ENCODE measurements around the gene NME1.
"Not testable (repeated sequence)": the region's sequence is repeated elsewhere in the genome, so short reads cannot be mapped to it uniquely, and the experiment has no call there.

The NME1 gene

DNA sequence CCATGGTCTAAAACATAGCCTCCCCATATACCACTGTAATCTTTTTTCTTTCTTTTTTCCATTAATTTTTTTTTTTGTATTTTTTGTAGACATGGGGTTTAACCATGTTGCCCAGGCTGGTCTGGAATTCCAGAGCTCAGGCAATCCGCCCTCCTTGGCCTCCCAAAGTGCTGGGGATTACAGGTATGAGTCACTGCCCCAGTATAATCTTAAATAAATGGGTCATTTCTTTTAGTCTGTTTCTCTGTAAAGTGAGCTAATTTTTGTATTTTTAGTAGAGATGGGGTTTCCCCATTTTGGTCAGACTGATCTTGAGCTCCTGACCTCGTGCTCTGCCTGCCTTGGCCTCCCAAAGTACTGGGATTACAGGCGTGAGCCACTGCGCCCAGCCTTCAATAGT, 5.7 kb upstream of the NME1 start:
- no peak for DNase-seq

DNA sequence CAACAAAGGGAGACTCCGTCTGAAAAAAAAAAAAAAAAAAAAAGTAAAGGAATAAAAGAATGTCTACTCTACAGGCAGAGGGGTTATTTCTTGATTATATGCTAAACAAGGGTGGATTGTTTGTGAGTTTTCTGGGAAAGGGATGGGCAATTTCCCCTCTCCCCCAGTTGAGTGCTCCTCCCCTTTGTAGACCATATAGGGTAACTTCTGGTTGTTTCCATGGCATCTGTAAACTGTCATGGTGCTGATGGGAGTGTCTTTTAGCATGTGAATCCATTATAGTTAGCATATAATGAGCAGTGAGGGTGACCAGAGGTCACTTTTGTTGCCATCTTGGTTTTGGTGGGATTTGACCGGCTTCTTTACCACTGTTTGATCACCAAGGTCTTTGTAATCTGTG, 4.2 kb upstream of the NME1 start:
- DNase-seq = no peak

DNA sequence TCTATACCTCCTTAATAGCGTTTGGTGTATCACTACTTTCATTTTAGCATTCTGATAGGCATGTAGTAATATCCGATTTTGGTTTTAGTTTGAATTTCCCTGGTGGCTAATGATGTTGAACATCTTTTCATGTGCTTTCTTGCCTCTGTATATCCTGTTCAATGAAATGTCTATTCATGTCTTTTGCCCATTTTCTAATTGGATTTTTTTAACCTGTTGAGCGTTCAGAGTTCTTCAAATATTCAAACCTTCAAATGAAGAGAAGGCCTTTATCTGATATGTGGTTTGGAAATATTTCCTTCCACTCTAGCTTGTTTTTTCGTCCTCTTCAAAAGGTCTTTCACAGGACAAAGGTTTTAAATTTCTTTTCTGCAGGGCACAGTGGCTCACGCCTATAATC, 2.4 kb upstream of the NME1 start:
- DNase-seq = no peak

DNA sequence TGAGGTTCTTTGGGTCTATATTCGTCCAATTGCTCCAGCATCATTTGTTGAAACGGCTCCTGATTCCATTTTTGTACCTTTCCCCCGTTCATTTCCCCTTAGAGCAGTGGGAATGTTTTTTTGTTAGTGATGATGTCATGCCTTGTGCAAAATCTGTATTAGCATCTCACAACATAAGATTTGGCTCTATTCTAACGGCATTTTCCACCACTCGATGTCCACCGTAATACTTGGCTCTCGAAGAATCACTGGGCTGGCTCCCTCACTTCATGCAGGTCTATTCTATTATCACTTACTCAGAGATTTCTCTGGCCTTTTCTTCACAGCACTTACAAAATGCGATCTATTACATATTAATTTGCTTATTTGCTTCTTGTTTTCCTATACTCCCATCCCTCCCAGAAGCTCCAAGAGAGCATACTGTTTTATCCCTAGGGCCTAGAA, 571 bp upstream of the NME1 start:
- no peak for DNase-seq

DNA sequence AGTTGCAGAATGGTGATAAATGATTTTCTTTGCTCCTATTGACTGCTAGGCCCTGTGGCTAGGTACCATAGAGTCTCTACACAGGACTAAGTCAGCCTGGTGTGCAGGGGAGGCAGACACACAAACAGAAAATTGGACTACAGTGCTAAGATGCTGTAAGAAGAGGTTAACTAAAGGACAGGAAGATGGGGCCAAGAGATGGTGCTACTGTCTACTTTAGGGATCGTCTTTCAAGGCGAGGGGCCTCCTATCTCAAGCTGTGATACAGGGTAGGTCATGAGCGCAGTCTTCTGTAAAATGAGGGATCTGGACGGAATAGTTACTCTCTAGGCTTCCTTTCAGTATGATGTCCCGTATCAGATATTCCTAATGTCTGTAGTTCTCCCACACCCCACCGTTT, 817 bp downstream of the NME1 start:
- DNase-seq = peak; percentile 27

DNA sequence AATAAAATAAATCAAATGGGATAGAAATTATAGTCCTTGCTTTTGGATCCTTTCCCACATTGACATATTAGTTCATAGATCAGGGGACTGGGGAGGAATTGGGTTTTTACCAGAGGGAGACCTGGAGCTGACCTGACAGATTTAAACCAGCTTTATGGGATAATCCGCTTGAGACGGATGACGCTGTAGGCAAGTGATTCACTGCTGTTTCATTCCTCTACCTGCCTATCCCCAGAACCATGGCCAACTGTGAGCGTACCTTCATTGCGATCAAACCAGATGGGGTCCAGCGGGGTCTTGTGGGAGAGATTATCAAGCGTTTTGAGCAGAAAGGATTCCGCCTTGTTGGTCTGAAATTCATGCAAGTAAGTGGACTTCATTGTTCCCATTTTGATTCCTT, 2.1 kb downstream of the NME1 start:
- no peak for DNase-seq

DNA sequence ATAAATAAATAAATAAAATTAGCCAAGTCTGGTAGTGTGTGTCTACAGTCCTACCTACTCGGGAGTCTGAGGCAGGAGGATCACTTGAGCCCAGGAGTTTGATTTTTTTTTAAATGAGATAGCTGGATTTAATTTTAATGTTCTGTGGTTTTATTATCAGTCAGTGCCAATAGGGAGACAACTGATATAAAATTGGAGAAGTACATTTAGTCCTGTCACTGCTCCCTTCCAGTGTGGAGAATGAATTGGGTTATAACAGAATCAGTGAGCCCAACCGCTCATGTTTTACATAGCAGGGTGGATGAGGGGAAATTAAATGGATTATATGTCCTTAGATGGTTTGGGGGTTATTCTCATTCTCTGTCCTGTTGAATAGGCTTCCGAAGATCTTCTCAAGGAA, 6.2 kb downstream of the NME1 start:
- DNase-seq = no peak

DNA sequence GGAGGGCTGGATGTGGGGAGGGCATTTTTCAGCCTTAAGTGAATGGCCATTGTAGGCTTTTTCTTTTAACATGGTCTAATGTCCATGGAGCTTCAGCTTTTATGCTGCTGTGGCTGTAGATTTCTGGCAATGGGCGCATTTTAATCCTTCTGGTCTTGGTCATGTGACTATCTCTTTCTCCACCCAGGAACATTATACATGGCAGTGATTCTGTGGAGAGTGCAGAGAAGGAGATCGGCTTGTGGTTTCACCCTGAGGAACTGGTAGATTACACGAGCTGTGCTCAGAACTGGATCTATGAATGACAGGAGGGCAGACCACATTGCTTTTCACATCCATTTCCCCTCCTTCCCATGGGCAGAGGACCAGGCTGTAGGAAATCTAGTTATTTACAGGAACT, 8.2 kb downstream of the NME1 start:
- DNase-seq = no peak

DNA sequence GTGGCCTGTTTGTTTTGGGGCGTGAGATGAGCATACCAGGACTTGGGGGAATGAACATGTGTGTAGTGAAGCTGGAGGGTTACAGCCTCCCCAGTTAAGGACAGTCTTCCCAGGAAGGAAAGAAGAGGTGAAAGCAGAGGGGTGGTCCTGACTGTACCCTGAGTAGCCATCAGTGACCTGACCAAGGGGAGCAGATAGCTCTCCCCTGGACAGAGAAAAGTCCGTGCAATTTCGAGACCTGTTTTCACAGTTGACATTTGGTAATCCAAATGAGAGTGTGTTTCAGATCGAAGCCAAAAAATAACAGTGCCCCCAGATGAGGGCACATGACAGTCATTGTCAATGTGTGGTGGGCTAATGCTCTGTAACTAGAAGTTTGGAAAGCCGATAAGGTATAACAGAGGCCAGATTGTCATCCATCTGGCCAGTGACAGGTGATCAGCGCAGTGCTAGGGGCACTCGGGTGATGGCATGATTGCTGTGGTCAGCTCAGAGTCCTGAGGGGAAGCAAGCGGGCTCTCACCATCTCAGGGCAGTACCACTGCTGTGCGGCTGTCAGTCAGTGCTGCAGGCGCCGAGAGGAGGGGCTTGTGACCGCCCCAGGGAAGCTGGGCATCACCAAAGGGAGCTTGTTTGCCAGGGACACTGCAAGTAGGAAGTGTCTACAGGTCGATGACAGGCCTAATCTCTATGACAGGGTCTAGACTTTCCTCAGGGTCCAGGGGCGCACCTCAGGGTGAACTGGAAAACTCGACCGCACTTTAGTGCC, 11.7 kb downstream of the NME1 start:
- DNase-seq = no peak

DNA sequence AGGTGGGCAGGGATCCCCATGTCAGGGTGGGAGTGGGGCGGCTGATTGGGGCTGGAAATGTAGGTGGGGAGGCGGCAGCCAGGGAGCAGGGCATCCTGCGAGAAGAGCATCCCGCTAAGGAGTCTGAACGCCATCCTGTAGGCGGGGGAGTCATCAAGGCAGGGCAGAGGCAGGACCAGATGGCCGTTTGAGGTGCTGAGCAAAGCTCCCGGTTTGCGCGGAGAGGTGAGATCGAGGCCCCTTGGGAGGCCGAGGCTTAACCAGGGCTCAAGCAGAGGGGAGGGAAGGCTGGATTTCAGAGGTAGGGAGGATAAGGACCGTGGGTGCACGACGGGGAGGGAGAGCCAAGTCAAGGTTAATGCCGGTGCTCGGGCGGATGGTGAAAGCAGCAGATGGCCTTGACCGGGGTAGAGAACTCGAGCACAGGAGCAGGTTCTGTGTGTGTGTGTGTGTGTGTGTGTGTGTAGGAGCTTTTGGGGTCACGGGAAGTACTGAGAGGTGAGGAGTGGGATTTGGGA, 12.4 kb downstream of the NME1 start:
- peak; percentile 28 for DNase-seq

DNA sequence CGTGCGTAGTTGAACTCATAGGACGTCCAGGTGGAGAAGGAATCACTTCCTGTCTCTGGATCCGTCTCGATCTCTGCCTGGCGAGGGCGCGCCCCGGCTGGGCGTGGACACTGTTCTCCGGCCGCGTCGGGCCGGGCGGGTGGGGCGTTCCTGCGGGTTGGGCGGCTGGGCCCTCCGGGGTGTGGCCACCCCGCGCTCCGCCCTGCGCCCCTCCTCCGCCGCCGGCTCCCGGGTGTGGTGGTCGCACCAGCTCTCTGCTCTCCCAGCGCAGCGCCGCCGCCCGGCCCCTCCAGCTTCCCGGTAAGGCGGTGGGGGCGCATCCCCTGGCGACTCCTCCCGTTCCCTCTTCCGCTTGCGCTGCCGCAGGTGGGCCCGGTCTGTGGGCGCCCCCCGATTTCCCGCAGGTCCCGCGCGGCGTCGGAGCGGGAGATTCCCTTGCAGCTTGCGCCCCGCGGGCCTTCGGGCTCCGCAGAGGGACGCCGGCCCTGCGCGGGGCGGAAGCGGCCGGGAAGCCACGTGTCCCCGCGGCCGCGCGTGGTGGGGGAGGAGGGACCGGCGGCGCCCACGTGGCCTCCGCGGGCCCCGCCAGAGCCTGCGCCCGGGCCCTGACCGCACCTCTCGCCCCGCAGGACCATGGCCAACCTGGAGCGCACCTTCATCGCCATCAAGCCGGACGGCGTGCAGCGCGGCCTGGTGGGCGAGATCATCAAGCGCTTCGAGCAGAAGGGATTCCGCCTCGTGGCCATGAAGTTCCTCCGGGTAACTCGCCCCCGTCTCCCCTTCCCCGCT, 13.0 kb downstream of the NME1 start, which contains the start of gene NME2:
Gene NME2 (plus strand): TSS at position 214 of the 789 bp plus-strand sequence. CDS start 420 bp downstream, at position 634.
- peak; percentile 73 for DNase-seq

DNA sequence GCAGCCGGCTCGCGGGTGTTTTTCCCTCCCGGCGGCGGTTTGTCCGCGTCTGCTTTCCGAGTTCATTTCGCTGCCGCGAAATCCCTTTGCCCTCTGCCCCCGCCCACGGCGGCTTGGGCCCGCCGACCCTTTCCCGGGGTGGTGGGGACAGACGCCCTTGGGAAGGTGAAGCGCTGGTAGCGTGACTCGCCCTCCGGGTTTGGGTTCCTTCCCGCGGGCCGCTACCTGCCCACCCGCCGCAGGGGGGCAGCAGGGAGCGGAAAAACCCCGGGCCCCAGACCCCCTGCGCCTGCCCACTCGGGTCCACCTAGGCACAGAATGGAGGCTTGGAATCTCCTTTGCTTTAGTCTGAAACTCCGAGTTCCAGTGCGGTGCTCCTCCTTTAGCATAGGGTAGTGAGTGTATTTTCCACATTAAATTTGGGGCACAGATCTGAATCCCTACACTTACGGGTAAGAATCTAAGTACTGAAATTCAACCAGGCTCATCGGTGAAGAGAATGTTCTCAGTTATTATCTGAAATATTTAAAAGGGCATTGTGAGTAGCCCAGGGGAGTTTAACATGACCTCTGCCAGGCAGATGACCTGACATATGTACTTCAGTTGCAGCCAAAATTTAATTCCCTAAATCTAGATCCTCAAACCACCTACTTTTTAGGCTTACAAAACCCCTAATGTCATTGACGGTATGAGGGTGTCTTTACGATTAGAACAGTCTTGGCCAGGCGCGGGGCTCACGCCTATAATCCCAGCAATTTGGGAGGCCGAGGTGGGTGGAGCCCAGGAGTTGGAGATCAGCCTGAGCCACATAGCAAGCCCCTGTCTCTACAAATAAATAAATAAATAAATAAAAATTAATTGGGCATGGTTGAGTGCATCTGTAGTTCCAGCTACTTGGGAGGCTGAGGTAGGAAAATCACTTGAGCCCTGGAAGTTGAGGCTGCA, 13.9 kb downstream of the NME1 start:
- DNase-seq = peak; percentile 29

DNA sequence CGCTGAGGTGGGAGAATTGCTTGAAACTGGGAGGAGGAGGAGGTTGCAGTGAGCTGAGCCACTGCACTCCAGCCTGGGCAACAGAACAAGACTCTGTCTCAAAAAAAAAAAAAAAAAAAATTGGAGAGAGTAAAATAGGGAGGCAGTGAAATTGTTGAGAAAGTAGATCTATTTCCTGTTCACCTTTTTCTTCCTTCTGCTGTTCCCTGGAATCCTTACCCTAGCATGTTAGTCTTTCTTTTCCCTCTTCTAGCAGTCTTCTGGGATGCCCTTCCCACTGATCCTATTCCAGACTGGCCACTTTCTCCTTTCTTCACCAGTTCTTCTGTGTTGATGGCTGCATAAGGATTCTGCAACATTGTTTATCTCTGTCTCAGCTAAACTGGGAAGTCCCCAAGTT, 16.0 kb downstream of the NME1 start:
- no peak for DNase-seq

DNA sequence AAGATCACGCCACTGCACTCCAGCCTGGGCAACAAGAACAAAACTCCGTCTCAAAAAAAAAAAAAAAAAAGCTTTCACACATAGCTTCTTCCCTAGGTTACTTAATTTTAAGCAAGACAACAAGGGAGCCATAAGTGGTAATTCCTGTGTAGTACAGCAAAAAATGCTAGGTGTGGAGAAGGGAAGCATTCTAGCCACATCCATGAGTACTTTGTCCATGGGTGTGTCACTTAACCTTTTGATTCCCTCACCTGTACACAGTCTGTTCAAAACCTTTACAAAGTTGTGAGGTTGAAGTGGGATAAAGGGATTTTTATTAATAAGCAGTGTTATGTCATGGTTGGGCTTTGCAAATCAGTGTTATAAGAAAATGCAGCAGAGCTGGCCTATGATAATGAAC, 17.4 kb downstream of the NME1 start:
- no peak for DNase-seq

DNA sequence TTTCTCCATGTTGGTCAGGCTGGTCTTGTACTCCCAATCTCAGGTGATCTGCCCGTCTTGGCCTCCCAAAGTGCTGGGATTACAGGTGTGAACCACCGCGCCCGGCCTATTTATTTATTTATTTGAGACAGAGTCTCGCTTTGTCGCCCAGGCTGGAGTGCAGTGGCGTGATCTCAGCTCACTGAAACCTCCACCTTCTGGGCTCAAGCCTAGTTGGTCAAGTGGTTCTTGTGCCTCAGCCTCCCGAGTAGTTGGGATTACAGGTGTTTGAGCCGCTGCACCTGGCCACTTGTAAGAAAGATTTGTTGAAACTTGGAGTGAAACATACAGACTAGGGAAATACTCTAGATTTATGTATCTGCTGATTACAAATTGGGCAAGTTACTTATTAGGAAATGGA, 18.7 kb downstream of the NME1 start:
- not testable (repeated sequence) for DNase-seq

DNA sequence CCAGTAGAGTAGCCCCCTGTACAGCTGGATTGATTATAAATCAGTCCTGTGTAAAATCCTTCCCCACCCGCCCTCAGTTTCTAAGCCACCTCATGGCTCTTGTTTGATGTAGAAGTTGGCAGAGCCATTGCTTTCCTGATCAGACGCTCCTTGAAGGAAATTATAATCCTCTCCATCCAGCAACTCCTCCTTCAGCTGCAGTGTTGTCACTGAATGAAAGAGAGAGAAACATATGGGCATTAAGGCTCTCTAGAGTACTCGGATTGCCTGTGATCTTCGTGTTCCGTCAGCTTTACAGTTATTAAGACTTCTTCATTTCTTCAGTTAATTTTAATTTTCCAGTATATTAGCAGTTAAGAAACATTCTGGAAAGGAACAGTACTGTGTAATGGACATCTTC, 27.1 kb downstream of the NME1 start:
- DNase-seq = no peak

DNA sequence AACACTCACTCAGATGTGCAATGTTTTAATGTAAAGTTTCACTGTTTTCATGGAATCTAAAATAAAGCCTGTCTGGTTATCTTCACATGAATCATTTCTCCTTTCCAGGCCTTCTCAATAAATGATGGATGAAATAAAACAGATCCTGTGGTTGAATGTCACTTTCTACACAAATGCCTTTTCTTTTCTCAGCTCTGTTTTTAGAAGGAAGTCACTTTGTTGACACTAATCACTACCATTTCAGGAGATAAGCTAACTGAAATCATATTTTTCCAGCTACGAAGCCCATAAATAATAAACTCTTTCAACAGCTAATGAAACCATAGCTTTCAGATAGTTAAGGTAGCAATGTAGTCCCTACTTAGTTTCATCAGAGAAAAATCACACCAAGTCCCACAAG, 30.8 kb downstream of the NME1 start:
- no peak for DNase-seq

DNA sequence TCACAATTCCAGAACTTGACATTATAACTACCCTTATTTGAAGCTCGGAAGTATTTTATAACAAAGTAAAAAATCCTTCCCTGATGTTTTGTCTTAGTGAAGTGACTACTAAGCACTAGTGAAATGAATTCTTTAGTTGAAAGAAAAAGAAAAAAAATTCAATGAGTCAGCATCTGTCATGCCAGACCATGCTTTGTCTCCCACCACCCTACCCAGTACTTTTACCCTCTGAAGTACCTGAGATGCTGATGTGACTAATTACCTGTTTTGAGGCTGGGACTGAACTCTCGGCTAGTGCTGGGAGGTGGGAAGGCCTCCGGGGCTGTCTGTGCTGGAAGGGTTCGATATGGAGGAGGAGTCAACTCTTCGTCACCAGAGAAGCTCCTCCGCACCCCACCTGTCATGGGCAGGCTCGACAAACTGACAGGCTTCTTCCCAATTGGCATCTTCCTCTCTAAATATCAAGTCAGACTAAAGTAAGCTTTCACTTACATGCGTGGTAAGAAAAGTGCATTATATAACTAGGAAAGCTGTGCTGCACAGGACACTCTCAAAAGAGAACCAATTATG, 32.5 kb downstream of the NME1 start:
- DNase-seq = no peak

DNA sequence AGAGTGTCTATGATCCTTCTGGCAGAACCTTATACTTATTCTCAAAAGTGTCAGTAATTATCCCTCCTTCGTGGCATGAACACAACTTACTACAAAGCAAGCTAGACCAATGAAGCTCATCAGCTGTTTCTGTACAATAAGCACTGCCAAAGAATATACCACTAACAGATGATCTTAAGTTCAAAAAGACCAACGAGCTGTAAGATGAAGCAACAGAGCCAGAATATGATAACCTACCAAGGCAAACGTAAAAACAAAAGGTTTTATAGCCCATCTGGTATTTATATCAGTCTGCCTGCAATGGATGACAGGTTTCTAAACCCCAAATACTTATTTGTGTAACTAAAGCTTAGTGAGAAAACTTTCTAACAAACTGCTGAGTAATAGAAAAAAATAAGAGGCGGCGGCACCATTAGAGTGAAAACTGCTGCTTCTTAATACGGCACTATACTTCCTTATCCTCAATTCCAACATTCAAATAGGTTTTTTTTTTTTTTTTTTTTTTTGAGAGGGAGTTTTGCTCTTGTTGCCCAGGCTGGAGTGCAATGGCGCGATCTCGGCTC, 35.0 kb downstream of the NME1 start:
- no peak for DNase-seq

DNA sequence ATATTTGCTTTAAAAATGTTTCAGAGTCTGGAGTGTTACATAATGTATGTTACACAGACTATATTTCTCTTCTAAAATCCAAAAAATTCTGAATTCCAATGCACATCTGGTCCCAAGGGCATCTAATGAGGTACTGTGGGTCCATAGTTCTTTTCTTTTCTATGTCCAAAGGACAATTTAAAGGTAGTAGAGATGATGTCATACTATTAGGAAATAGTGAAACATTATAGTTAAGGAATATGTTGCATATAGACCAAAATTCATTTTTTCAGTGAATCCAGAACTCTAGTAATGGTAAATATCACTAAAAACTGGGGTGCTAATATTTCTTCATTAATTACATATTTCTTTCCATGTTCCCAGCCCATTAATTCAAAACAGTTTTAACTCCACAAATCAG, 35.8 kb downstream of the NME1 start:
- no peak for DNase-seq

DNA sequence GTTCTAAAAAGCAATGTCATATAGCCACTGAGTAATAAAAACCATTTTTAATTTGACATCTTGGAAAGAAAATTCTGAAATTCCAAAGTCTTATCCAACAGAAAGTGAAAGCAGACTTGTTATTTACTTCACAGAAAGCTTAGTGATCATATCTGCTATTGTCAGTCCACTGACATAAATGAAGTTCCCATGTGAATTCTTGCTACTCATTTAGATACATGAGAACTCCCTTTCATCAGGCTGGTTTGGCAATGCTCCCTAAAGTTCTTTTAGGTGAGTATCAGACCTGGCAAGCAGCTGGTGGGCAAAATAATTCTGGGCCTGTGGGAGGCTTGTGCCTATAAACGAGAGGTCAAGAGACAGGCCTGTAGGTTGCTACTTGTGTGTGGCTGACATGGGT, 36.3 kb downstream of the NME1 start:
- no peak for DNase-seq

DNA sequence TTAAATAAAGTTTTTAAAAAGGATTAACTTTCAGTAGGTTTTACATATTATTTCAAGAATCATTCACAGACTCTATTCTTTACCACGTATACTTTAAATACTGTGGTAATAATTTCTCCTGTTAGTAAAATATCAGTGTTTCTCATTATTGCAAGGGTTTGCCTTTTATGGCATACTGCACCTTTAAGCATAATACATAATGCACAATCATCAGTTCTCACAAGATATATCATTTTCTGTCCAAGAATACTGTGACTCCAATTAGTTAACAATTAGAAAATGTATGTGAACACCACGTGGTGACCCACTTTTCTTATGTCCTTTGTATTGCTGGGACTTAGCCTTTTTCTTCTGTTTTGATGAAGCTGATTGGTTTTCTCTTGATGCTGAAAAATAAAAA, 38.5 kb downstream of the NME1 start:
- DNase-seq = no peak
